Suprapubic skin (tissue), 3 donors: ENCODE results near the gene ARID1B.

Experiments
- POLR2AphosphoS5 ChIP-seq, 3 donors: sonication (generic); formaldehyde crosslinking; IDR thresholded peaks; one replicate each; pipeline ENCODE4 v1.6.1; 2017; ENCODE audit warnings: antibody characterized with exemption in 3 of 3
- TF ChIP-seq, protein P1 (sequence below), 2 donors: fragments of 200-600 bp in 1 of 2; fragments of 450-650 bp in 1 of 2; sonication (generic) in 1 of 2; IDR thresholded peaks; one replicate each; pipeline ENCODE4 v1.5.1; 2016 to 2019; ENCODE audit warnings: antibody characterized with exemption in 2 of 2, mild to moderate bottlenecking in 1 of 2, moderate library complexity in 1 of 2

DNA sequence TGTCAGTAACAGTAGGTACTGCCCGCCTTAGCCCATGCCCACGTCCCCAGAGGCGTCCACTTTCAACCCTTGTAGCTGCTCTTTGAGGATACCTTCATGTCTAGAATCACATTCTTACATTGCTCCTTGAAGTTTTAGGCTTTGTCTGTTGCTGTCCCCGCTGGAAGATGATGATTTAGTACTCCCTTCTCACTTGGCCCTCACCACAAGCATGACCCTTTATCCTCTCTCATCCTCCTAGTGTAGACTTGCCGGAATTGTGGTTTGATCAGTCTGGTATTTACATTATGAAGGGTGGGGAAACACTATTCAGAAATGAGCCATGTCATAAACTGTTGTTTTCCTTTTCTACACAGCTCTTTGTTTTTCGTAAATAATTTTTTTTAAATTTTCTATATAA, 87.4 kb downstream of the ARID1B start:
- TF ChIP-seq, protein P1, sequence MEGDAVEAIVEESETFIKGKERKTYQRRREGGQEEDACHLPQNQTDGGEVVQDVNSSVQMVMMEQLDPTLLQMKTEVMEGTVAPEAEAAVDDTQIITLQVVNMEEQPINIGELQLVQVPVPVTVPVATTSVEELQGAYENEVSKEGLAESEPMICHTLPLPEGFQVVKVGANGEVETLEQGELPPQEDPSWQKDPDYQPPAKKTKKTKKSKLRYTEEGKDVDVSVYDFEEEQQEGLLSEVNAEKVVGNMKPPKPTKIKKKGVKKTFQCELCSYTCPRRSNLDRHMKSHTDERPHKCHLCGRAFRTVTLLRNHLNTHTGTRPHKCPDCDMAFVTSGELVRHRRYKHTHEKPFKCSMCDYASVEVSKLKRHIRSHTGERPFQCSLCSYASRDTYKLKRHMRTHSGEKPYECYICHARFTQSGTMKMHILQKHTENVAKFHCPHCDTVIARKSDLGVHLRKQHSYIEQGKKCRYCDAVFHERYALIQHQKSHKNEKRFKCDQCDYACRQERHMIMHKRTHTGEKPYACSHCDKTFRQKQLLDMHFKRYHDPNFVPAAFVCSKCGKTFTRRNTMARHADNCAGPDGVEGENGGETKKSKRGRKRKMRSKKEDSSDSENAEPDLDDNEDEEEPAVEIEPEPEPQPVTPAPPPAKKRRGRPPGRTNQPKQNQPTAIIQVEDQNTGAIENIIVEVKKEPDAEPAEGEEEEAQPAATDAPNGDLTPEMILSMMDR (IDR thresholded peaks at IDR 0.05) = no peak
- no peak for TF ChIP-seq POLR2AphosphoS5 (IDR thresholded peaks at IDR 0.05)
